ENCODE data around the gene SLC35D2.
"Not testable (repeated sequence)": the region's sequence is repeated elsewhere in the genome, so short reads cannot be mapped to it uniquely, and the experiment has no call there.

The SLC35D2 gene

GRCh38 chr9:96400132-96400910, 16.8 kb upstream of the SLC35D2 start:
- DNase-seq (ENCODE audit: low read depth) = no peak

- DNase-seq (ENCODE audit: low read depth) = no peak
Measured at GRCh38 chr9:96399325-96399633, 15.8 kb upstream of the SLC35D2 start.

GRCh38 chr9:96398582-96399324, 15.2 kb upstream of the SLC35D2 start:
- no peak for DNase-seq (ENCODE audit: low read depth)

- DNase-seq (ENCODE audit: low read depth) = no peak
Measured at GRCh38 chr9:96395964-96396363, 12.5 kb upstream of the SLC35D2 start.

GRCh38 chr9:96394832-96395496, 11.5 kb upstream of the SLC35D2 start:
- no peak for DNase-seq (ENCODE audit: low read depth)

GRCh38 chr9:96392263-96392662, 8.8 kb upstream of the SLC35D2 start:
- DNase-seq (ENCODE audit: low read depth) = no peak

- DNase-seq (ENCODE audit: low read depth) = no peak
Measured at GRCh38 chr9:96391021-96391765, 7.7 kb upstream of the SLC35D2 start.

- no peak for DNase-seq (ENCODE audit: low read depth)
Measured at GRCh38 chr9:96388144-96388543, 4.6 kb upstream of the SLC35D2 start.

GRCh38 chr9:96386157-96386556, 2.6 kb upstream of the SLC35D2 start:
- DNase-seq (ENCODE audit: low read depth) = no peak

GRCh38 chr9:96382839-96383164, 709 bp downstream of the SLC35D2 start:
- DNase-seq (ENCODE audit: low read depth) = no peak

- no peak for DNase-seq (ENCODE audit: low read depth)
Measured at GRCh38 chr9:96382175-96382574, 1.3 kb downstream of the SLC35D2 start.

- no peak for DNase-seq (ENCODE audit: low read depth)
Measured at GRCh38 chr9:96381696-96382095, 1.8 kb downstream of the SLC35D2 start.

- no peak for DNase-seq (ENCODE audit: low read depth)
Measured at GRCh38 chr9:96381125-96381524, 2.4 kb downstream of the SLC35D2 start.

- DNase-seq (ENCODE audit: low read depth) = no peak
Measured at GRCh38 chr9:96379461-96379860, 4.0 kb downstream of the SLC35D2 start.

GRCh38 chr9:96378187-96378586, 5.3 kb downstream of the SLC35D2 start:
- DNase-seq (ENCODE audit: low read depth) = no peak

- no peak for DNase-seq (ENCODE audit: low read depth)
Measured at GRCh38 chr9:96376891-96377874, 6.3 kb downstream of the SLC35D2 start.

GRCh38 chr9:96375507-96375906, 8.0 kb downstream of the SLC35D2 start:
- not testable (repeated sequence) for DNase-seq (ENCODE audit: low read depth)

- DNase-seq (ENCODE audit: low read depth) = no peak
Measured at GRCh38 chr9:96367943-96368342, 15.6 kb downstream of the SLC35D2 start.

GRCh38 chr9:96363175-96363967, 20.1 kb downstream of the SLC35D2 start:
- DNase-seq (ENCODE audit: low read depth) = no peak

- not testable (repeated sequence) for DNase-seq (ENCODE audit: low read depth)
Measured at GRCh38 chr9:96362119-96362518, 21.4 kb downstream of the SLC35D2 start.

Data from activated T-helper 9 cell treated with anti-CD3 and anti-CD28 coated beads, Interleukin-2, amount 50 U/mL, for 16 hours (primary cell).